IMR-90 (cell line): Measurements from ENCODE around the gene CLEC4D. TPM values are rescaled to one million over a fixed set of nuclear protein-coding genes. Genes with fewer than 3 reads are reported as not detected.

Source experiments
- ATAC-seq: fragments of 200-7000 bp; cut with Tn5 transposase; 2 replicates; pipeline ENCODE4 v1.9.1; 2020; ENCODE audit warnings: low read depth, mild to moderate bottlenecking, moderate library complexity
- BruUV-seq: library from RNA; stranded (reverse); fragments of 400-500 nt; replicated peaks from 2 replicates; lab custom pipeline; 2021; lab: Mats Ljungman, UMichigan
- CTCF ChIA-PET: fragments of 300-600 bp; formaldehyde crosslinking; extraction: SDS; loops from one replicate; lab custom pipeline; 2021; ENCODE audit warnings: antibody characterized with exemption; lab: Yijun Ruan, JAX
- POLR2A ChIA-PET: fragments of 300-600 bp; sonication (Branson Sonifier 250); formaldehyde crosslinking; loops from one replicate; lab custom pipeline; 2022; ENCODE audit warnings: antibody characterized with exemption; ENCODE audit not compliant: unreplicated experiment; lab: Charles Lee
- DNase-seq: peaks from one replicate; pipeline ENCODE4 v3.0.0; 2013
- H2AFZ ChIP-seq: replicated peaks from 2 replicates; pipeline ENCODE3; 2013; ENCODE audit warnings: low read length, mild to moderate bottlenecking; ENCODE audit not compliant: poor library complexity
- H2AK5ac ChIP-seq: 2 replicates; pipeline ENCODE4 v1.6.1; 2013; ENCODE audit warnings: low read depth, low read length, inconsistent platforms
- H2AK9ac ChIP-seq: replicated peaks from 2 replicates; pipeline ENCODE3; 2013; ENCODE audit warnings: mild to moderate bottlenecking, low read depth, low read length, moderate library complexity; ENCODE audit not compliant: poor library complexity
- H2BK120ac ChIP-seq: 2 replicates; pipeline ENCODE4 v1.6.1; 2013; ENCODE audit warnings: low read depth, low read length, inconsistent platforms
- H2BK15ac ChIP-seq: 3 replicates; pipeline ENCODE4 v1.6.1; 2013; ENCODE audit warnings: low read depth, low read length, inconsistent platforms
- H2BK20ac ChIP-seq: 2 replicates; pipeline ENCODE4 v1.6.1; 2013; ENCODE audit warnings: low read depth, mild to moderate bottlenecking, inconsistent platforms, low read length, moderate library complexity
- H2BK5ac ChIP-seq: 2 replicates; pipeline ENCODE4 v1.6.1; 2013; ENCODE audit warnings: mild to moderate bottlenecking, low read depth, low read length, inconsistent platforms; ENCODE audit not compliant: poor library complexity, severe bottlenecking
- H3K14ac ChIP-seq: replicated peaks from 2 replicates; pipeline ENCODE4 v1.6.1; 2013; ENCODE audit warnings: low read depth, low read length, inconsistent platforms
- H3K18ac ChIP-seq: 2 replicates; pipeline ENCODE4 v1.6.1; 2013; ENCODE audit warnings: low read depth, low read length, control low read depth
- H3K23ac ChIP-seq: 2 replicates; pipeline ENCODE4 v1.6.1; 2013; ENCODE audit warnings: low read depth, low read length, inconsistent platforms
- H3K27ac ChIP-seq: 2 replicates; pipeline ENCODE4 v1.5.1; 2013; ENCODE audit warnings: mild to moderate bottlenecking, control low read depth, low read length; ENCODE audit not compliant: insufficient read depth
- H3K27me3 ChIP-seq: 2 replicates; pipeline ENCODE4 v1.6.1; 2013; ENCODE audit warnings: low read length; ENCODE audit not compliant: control insufficient read depth, insufficient read depth
- H3K36me3 ChIP-seq: 2 replicates; pipeline ENCODE4 v1.6.1; 2013; ENCODE audit warnings: low read length, mixed read lengths; ENCODE audit not compliant: control insufficient read depth, insufficient read depth
- H3K4ac ChIP-seq: 2 replicates; pipeline ENCODE4 v1.6.1; 2013; ENCODE audit warnings: low read depth, low read length, inconsistent platforms
- H3K4me1 ChIP-seq: 2 replicates; pipeline ENCODE4 v1.6.1; 2013; ENCODE audit warnings: low read length, mixed read lengths; ENCODE audit not compliant: control insufficient read depth, insufficient read depth
- H3K4me2 ChIP-seq: 2 replicates; pipeline ENCODE4 v1.6.1; 2013; ENCODE audit warnings: low read depth, mild to moderate bottlenecking, control low read depth, low read length, moderate library complexity
- H3K4me3 ChIP-seq: 2 replicates; pipeline ENCODE4 v1.5.1; 2013; ENCODE audit warnings: low read depth, mild to moderate bottlenecking, control low read depth, low read length, moderate library complexity; ENCODE audit not compliant: insufficient read depth
- H3K56ac ChIP-seq: 2 replicates; pipeline ENCODE4 v1.6.1; 2013; ENCODE audit warnings: low read length, inconsistent platforms; ENCODE audit not compliant: insufficient read depth; ENCODE audit errors: extremely low read depth
- H3K79me1 ChIP-seq, 2 experiments: 2 replicates each; pipeline ENCODE4 v1.6.1; 2013; ENCODE audit warnings: low read length in 2 of 2, inconsistent platforms in 1 of 2, low read depth in 1 of 2
- H3K9ac ChIP-seq: 2 replicates; pipeline ENCODE4 v1.6.1; 2013; ENCODE audit warnings: low read depth, low read length, control low read depth
- H3K9me1 ChIP-seq: 2 replicates; pipeline ENCODE4 v1.6.1; 2013; ENCODE audit warnings: low read length, inconsistent platforms; ENCODE audit not compliant: insufficient read depth
- H3K9me3 ChIP-seq: 2 replicates; pipeline ENCODE4 v1.6.1; 2013; ENCODE audit warnings: low read length; ENCODE audit not compliant: control insufficient read depth, insufficient read depth
- H4K20me1 ChIP-seq: 2 replicates; pipeline ENCODE4 v1.6.1; 2013; ENCODE audit warnings: low read length, inconsistent platforms; ENCODE audit not compliant: insufficient read depth
- H4K5ac ChIP-seq: 2 replicates; pipeline ENCODE4 v1.6.1; 2013; ENCODE audit warnings: mild to moderate bottlenecking, low read depth, low read length, control low read depth
- H4K8ac ChIP-seq, 2 experiments: 2 replicates each; pipeline ENCODE4 v1.6.1; 2013; ENCODE audit warnings: low read depth in 2 of 2, low read length in 2 of 2, control low read depth in 1 of 2, inconsistent platforms in 1 of 2
- H4K91ac ChIP-seq: 2 replicates; pipeline ENCODE4 v1.6.1; 2013; ENCODE audit warnings: low read depth, low read length, inconsistent platforms; ENCODE audit not compliant: insufficient read depth
- MAFK ChIP-seq: IDR thresholded peaks from 2 replicates; pipeline ENCODE4 v1.6.1; 2012; ENCODE audit warnings: low read depth, low read length, improper control_type of control experiment
- NFE2L2 ChIP-seq: fragments of 150-350 bp; IDR thresholded peaks from 2 replicates; pipeline ENCODE4 v1.6.1; 2016; ENCODE audit warnings: low read depth, mild to moderate bottlenecking, low read length
- RFX5 ChIP-seq: IDR thresholded peaks from 2 replicates; pipeline ENCODE4 v1.8.0; 2012; ENCODE audit warnings: low read depth, mild to moderate bottlenecking, low read length, moderate library complexity
- WGBS, 2 experiments: methylation state at CpG; one replicate each; pipeline versions ENCODE4 v1.1.5 to v1.1.7; 2013; ENCODE audit warnings: missing lambda C conversion rate in 2 of 2; ENCODE audit not compliant: insufficient read length in 1 of 2; ENCODE audit errors: extremely low coverage in 2 of 2; 5-methylcytosine and 5-hydroxymethylcytosine counted together
- dilution Hi-C: fragments of 300-500 bp; cut with HindIII; formaldehyde crosslinking; loops from one replicate; pipeline ENCODE4 v1.14.3; 2018; ENCODE audit warnings: low sequenced_read_pairs; ENCODE audit not compliant: unreplicated experiment
- in situ Hi-C: fragments of 300-500 bp; cut with MboI; formaldehyde crosslinking; loops from 3 replicates; pipeline ENCODE4 v1.14.3; 2019; ENCODE audit warnings: low sequenced_read_pairs, inconsistent platforms, mixed read lengths
- intact Hi-C: fragments of 100-400 bp; cut with micrococcal nuclease; formaldehyde crosslinking; loops from 2 replicates; pipeline ENCODE4 v1.10.0; 2022
- polyA plus RNA-seq, 3 experiments: library from polyadenylated mRNA; depleted of rRNA; stranded (reverse); fragments of >200 nt; gene quantifications; 2 replicates each; pipeline ENCODE4 v1.2.3, GENCODE V29; 2012; ENCODE audit warnings: low replicate concordance in 1 of 3
- total RNA-seq: library from RNA; depleted of rRNA; stranded (reverse); fragments of >200 nt; gene quantifications from 2 replicates; pipeline ENCODE4 v1.2.3, GENCODE V29; 2012

The CLEC4D gene
- total and polyA plus RNA-seq, 2 of the 4 experiments (the other 2 are of a cell fraction): not detected

GRCh38 chr12:8554451-8555195 is 41.3 kb downstream of the CLEC4D start:
- H3K4me1 ChIP-seq: no peaks in the 10 kb centered on the region
- H3K27ac ChIP-seq: no peak overlapping the region
- H4K5ac ChIP-seq: no peak overlapping the region
- H3K14ac ChIP-seq: no peak overlapping the region
- H3K9ac ChIP-seq: no peak overlapping the region
- CTCF ChIA-PET: interaction anchor here (1.4 kb wide), 1 partner anchor 10 kb away, joined by 5 read pairs; no protein-coding TSS in a partner anchor
- no peak overlapping the region for H3K56ac ChIP-seq
- DNase-seq (peak; percentile 1), ATAC-seq (no peak)
- no peak for TF ChIP-seq NFE2L2
- TF ChIP-seq RFX5: no peak
- TF ChIP-seq MAFK: peak; percentile 75
- H3K79me1 ChIP-seq: no peaks in the 10 kb centered on the region
- H3K4me3 ChIP-seq: no peak overlapping the region
- no peaks in the 10 kb centered on the region for H3K27me3 ChIP-seq
- no peaks in the 10 kb centered on the region for H3K36me3 ChIP-seq
- 71% methylated on average over 1 of the region's 5 CpGs; no CpG with 5 or more reads in 1 of the 2 experiments for WGBS, 2 experiments
- no peak overlapping the region for H2BK120ac ChIP-seq
- H4K8ac ChIP-seq: no peak overlapping the region
- no peaks in the 10 kb centered on the region; the same call in 1 of the 2 replicates for H3K9me3 ChIP-seq
- no TSS peak for BruUV-seq
- H3K18ac ChIP-seq: no peak overlapping the region
- POLR2A ChIA-PET: no interaction called here
- no peak overlapping the region for H2AFZ ChIP-seq
- H2AK9ac ChIP-seq: no peak overlapping the region
- no peak overlapping the region for H2BK5ac ChIP-seq
- H2BK20ac ChIP-seq: no peak overlapping the region
- in situ Hi-C loops: no loop called here
- H4K91ac ChIP-seq: no peak overlapping the region
- H3K4me2 ChIP-seq: no peak overlapping the region
- H3K9me1 ChIP-seq: no peaks in the 10 kb centered on the region
- dilution Hi-C loops: no loop called here
- no peak overlapping the region for H2AK5ac ChIP-seq
- no peaks in the 10 kb centered on the region for H4K20me1 ChIP-seq
- H3K4ac ChIP-seq: no peak overlapping the region
- no peak overlapping the region for H3K23ac ChIP-seq
- H2BK15ac ChIP-seq: no peak overlapping the region
- intact Hi-C loops: no loop called here
